ENCODE data around the gene FAM151B. TPM values are rescaled to one million over a fixed set of nuclear protein-coding genes. Genes with fewer than 3 reads are reported as not detected.

FAM151B gene
- total and polyA plus RNA-seq, 10 of the 15 experiments (the other 5 are each of a cell fraction or from before 2014, with no cell fraction given) = 0.05 to 0.79 (median 0.22) TPM

GRCh38 chr5:80502800-80503199, 14.9 kb downstream of the FAM151B start:
- Histone ChIP-seq H3K9me3 (replicated peaks; ENCODE audit: control insufficient read depth, insufficient read depth, low read length) (no peaks in the 10 kb centered on the region), H3K27me3 (replicated peaks in 1 of 2; ENCODE audit: control insufficient read depth in 2 of 2, insufficient read depth in 2 of 2, low read length in 1 of 2) (no peaks in the 10 kb centered on the region), H3K27ac (ENCODE audit: control insufficient read depth, insufficient read depth) (no peak overlapping the region), H2AFZ (ENCODE audit: control insufficient read depth, low read depth, low read length) (no peak overlapping the region), H3K4me3 (no peak overlapping the region), H3K36me3 (ENCODE audit: control insufficient read depth in 2 of 2, insufficient read depth in 2 of 2, low read length in 1 of 2) (no peaks in the 10 kb centered on the region), H3K79me2 (ENCODE audit: control insufficient read depth, insufficient read depth, low read length) (no peaks in the 10 kb centered on the region), H3K4me1 (ENCODE audit: control insufficient read depth, insufficient read depth, low read length) (no peaks in the 10 kb centered on the region), H3K9ac (ENCODE audit: control insufficient read depth, insufficient read depth, low read length) (no peak overlapping the region), H3K4me2 (ENCODE audit: control insufficient read depth, insufficient read depth) (no peak overlapping the region), H4K20me1 (ENCODE audit: control insufficient read depth, insufficient read depth) (no peaks in the 10 kb centered on the region)
- ChIA-PET SMC1A (ENCODE audit: uncharacterized antibody, unreplicated experiment) (no interaction called here), RAD21 (ENCODE audit: unreplicated experiment) (no interaction called here), POLR2A (no interaction called here), CTCF (no interaction called here)
- intact Hi-C loops (cut with micrococcal nuclease; ENCODE audit: unreplicated experiment) = no loop called here
- in situ Hi-C loops (cut with MboI) = no loop called here
- FAIRE-seq (no peak), ATAC-seq (no peak), DNase-seq (ENCODE audit: low read depth, low spot score) (no peak)
- 91% methylated on average over 2 of the region's 2 CpGs for WGBS (ENCODE audit: insufficient coverage, insufficient replicate concordance, low lambda C conversion rate, missing lambda C conversion rate)
- no TSS peak for BruUV-seq (replicated peaks)
- no peak for TF ChIP-seq HDGF (IDR thresholded peaks at IDR 0.05)
- no peak for TF ChIP-seq PML (IDR thresholded peaks at IDR 0.05; ENCODE audit: low read length)
- TF ChIP-seq ZNF274 (IDR thresholded peaks at IDR 0.05; ENCODE audit: insufficient read depth, insufficient read length) = no peak
- no peak for TF ChIP-seq ZNF207 (IDR thresholded peaks at IDR 0.05; ENCODE audit: borderline replicate concordance)
- no peak for TF ChIP-seq CUX1 (IDR thresholded peaks at IDR 0.05; ENCODE audit: insufficient replicate concordance, low read depth, low read length)
- no peak for TF ChIP-seq HDAC6 (IDR thresholded peaks at IDR 0.05; ENCODE audit: unreplicated experiment)
- no peak for TF ChIP-seq GATAD2B (conservative IDR thresholded peaks at IDR 0.05; ENCODE audit: low read depth)
- no peak for TF ChIP-seq HDAC2 (IDR thresholded peaks at IDR 0.05)
- TF ChIP-seq SPI1 (IDR thresholded peaks at IDR 0.05; ENCODE audit: borderline replicate concordance, insufficient read depth, low read depth, low read length) = no peak
- TF ChIP-seq MEF2B (IDR thresholded peaks at IDR 0.05; ENCODE audit: partially characterized antibody, poor library complexity, severe bottlenecking) = no peak
- no peak for TF ChIP-seq SRF (IDR thresholded peaks at IDR 0.05; ENCODE audit: low read depth in 2 of 2, low read length in 2 of 2)
- no peak for TF ChIP-seq RCOR1 (conservative IDR thresholded peaks at IDR 0.05; ENCODE audit: low read depth, low read length)
- no peak for TF ChIP-seq POLR2AphosphoS2 (IDR thresholded peaks at IDR 0.05; ENCODE audit: low read depth, low read length)
- no peak for TF ChIP-seq YBX1 (IDR thresholded peaks at IDR 0.05)
- TF ChIP-seq IKZF2 (IDR thresholded peaks at IDR 0.05) = no peak

All from GM12878 (cell line).